Astrocyte of the spinal cord (primary cell): ENCODE results near the gene GLTP.
A peak's percentile ranks its signal among the peaks of the same experiment; 100 is the strongest.

Experiments
- DNase-seq: peaks from one replicate; pipeline ENCODE4 v3.0.0; 2011; ENCODE audit warnings: low read depth, low spot score
- H3K4me3 ChIP-seq: 2 replicates; pipeline ENCODE4 v1.5.1; 2011; ENCODE audit warnings: low read depth, mild to moderate bottlenecking, low read length, moderate library complexity
- CTCF ChIP-seq: IDR thresholded peaks from 2 replicates; pipeline ENCODE4 v1.5.1; 2012; ENCODE audit warnings: low read depth, mild to moderate bottlenecking, low read length, inconsistent platforms
- in situ Hi-C: cut with HindIII; loops from 2 replicates; pipeline ENCODE4 v1.10.0; 2017; ENCODE audit warnings: low sequenced_read_pairs

The GLTP gene

DNA sequence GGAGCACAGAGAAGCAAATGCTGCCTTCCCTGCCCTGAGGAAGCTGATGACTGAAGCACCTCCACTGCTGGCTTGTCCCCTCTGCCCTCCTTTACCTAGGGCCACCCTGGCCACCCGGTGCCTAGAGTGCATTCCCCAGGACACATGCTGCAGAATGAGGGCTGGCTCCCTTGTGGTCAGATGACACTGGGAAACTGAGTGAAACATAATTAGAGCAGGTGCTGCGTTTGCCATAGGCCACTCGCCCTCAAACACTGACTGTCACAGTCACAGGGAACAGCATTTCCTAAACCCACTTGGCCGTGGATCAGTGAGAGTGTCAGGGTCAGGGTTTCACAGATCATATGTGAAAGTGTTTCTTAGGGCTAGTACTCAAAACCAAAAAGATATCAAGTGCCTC, 35.7 kb upstream of the GLTP start:
- H3K4me3 ChIP-seq: no peak overlapping the region
- no peak for DNase-seq
- in situ Hi-C loops: no loop called here
- no peak for TF ChIP-seq CTCF

- in situ Hi-C loops: no loop called here
- no peak for DNase-seq
- no peak for TF ChIP-seq CTCF
- no peak overlapping the region for H3K4me3 ChIP-seq
These were observed 35.1 kb upstream of the GLTP start for GRCh38 chr12:109915171-109916040.

- in situ Hi-C loops: no loop called here
- H3K4me3 ChIP-seq: no peak overlapping the region
- no peak for DNase-seq
- TF ChIP-seq CTCF: no peak
These were observed 34.1 kb upstream of the GLTP start for GRCh38 chr12:109914461-109914860.

GRCh38 chr12:109912855-109913321, 32.5 kb upstream of the GLTP start:
- TF ChIP-seq CTCF: no peak
- no peak for DNase-seq
- in situ Hi-C loops: no loop called here
- no peak overlapping the region for H3K4me3 ChIP-seq

- H3K4me3 ChIP-seq: no peak overlapping the region
- in situ Hi-C loops: no loop called here
- DNase-seq: peak; percentile 19
- TF ChIP-seq CTCF: peak; percentile 57
These were observed 30.6 kb upstream of the GLTP start for GRCh38 chr12:109910969-109911348.

DNA sequence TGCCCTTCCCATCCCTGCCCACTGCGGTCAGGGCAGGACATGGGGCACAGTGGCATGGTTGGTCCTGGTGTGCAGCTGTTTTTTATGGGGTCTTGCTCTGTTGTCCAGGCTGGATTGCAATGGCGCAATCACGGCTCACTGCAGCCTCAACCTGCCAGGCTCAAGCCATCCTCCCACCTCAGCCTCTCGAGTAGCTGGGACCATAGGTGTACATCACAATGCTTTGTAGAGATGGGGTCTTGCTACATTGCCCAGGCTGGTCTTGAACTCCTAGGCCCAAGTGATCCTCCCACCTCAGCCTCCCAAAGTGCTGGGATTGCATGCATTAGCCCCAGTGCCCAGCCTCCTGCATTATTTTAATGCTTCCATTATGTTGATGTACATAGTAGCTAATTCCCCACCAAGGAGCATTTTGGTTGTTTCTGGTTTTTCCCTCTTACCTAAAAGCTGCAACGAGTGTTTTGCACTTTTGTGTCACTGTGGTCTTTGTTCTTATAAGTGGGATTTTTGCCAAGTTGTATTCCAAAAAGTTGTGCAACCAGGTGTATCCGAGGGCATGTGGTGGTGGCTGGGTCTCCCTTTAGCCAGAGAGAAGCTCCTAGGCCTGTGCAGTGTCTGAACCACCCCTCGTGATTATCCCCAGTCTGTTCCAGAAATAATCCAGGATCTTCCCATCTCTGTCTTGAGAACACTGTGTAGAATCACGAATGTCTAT, 30.1 kb upstream of the GLTP start:
- H3K4me3 ChIP-seq: no peak overlapping the region
- no peak for DNase-seq
- in situ Hi-C loops: no loop called here
- no peak for TF ChIP-seq CTCF
